ENCODE data around the gene WBP4. TPM values are rescaled to one million over a fixed set of nuclear protein-coding genes. Genes with fewer than 3 reads are reported as not detected.
A peak's percentile ranks its signal among the peaks of the same experiment; 100 is the strongest.

Gene WBP4
- total and polyA plus RNA-seq, 2 of the 13 experiments (the other 11 are each of a cell fraction or from before 2014, with no cell fraction given): 6.7 to 11.7 TPM

GRCh38 chr13:41017817-41018601, 43.3 kb upstream of the WBP4 start (continued):
- TF ChIP-seq HNF1A (IDR thresholded peaks at IDR 0.05; ENCODE audit: low read depth) (0 out of 2 replicates have a peak, but pooled peaks have one; percentile 18), HNF1A (CRISPR knock-in tag; IDR thresholded peaks at IDR 0.05; ENCODE audit: borderline replicate concordance) (no peak), YEATS2 (CRISPR knock-in tag; IDR thresholded peaks at IDR 0.05; ENCODE audit: borderline replicate concordance) (no peak), FOXA3 (CRISPR knock-in tag; IDR thresholded peaks at IDR 0.05) (peak; percentile 76), FOSL2 (CRISPR knock-in tag; IDR thresholded peaks at IDR 0.05) (peak; percentile 35; the same call in 1 of the 2 replicates), STAT6 (CRISPR knock-in tag; IDR thresholded peaks at IDR 0.05; ENCODE audit: borderline replicate concordance) (no peak), ARID5B (CRISPR knock-in tag; IDR thresholded peaks at IDR 0.05) (peak; percentile 70), TIGD3 (CRISPR knock-in tag; IDR thresholded peaks at IDR 0.05; ENCODE audit: borderline replicate concordance) (no peak), TFAP4 (IDR thresholded peaks at IDR 0.05; ENCODE audit: borderline replicate concordance, low read depth) (peak; percentile 71; the same call in 1 of the 2 replicates), MIXL1 (CRISPR knock-in tag; IDR thresholded peaks at IDR 0.05) (0 out of 2 replicates have a peak, but pooled peaks have one; percentile 35), CREM (IDR thresholded peaks at IDR 0.05) (peak; percentile 18; the same call in 1 of the 2 replicates), CREM (CRISPR knock-in tag; IDR thresholded peaks at IDR 0.05) (no peak), MTA3 (CRISPR knock-in tag; IDR thresholded peaks at IDR 0.05) (no peak), ZFP62 (CRISPR knock-in tag; IDR thresholded peaks at IDR 0.05) (no peak), MAFK (conservative IDR thresholded peaks at IDR 0.05 in 1 of 2, IDR thresholded peaks at IDR 0.05 in 1 of 2; ENCODE audit: low read length in 2 of 2) (peak in 1 of 2 experiments; percentile 15; a peak in 1 of 4 replicates), NFIB (CRISPR knock-in tag; IDR thresholded peaks at IDR 0.05; ENCODE audit: borderline replicate concordance) (no peak)

All from HepG2 (cell line).